Pons (tissue), 1 donor: ENCODE measurements around the gene SIK3.

Experiments used
- DNase-seq: peaks from one replicate; pipeline ENCODE4 v3.0.0-alpha.2; 2016; ENCODE audit warnings: low spot score

Gene SIK3

DNA sequence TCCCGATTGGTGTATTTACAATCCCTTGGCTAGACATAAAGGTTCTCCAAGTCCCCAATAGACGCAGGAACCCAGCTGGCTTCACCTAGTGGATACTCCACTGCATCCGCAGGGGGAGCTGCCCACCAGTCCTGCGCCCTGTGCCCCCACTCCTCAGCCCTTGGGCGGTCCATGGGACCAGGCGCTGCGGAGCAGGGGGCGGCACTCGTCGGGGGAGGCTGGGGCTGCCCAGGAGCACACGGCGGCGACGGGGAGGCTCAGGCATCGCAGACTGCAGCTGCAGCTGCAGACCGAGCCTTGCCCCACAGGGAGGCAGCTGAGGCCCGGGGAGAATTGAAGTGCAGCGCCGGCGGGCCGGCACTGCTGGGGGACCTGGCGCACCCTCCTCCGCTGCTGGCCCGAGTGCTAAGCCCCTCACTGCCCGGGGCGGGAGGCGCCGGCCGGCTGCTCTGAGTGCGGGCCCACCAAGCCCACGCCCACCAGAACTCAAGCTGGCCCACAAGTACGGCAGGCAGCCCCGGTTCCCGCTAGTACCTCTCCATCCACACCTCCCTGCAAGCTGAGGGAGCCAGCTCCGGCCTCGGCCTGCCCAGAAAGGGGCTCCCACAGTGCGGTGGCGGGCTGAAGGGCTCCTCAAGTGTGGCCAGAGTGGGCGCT is 12.2 kb upstream of the SIK3 start:
- no peak for DNase-seq

DNA sequence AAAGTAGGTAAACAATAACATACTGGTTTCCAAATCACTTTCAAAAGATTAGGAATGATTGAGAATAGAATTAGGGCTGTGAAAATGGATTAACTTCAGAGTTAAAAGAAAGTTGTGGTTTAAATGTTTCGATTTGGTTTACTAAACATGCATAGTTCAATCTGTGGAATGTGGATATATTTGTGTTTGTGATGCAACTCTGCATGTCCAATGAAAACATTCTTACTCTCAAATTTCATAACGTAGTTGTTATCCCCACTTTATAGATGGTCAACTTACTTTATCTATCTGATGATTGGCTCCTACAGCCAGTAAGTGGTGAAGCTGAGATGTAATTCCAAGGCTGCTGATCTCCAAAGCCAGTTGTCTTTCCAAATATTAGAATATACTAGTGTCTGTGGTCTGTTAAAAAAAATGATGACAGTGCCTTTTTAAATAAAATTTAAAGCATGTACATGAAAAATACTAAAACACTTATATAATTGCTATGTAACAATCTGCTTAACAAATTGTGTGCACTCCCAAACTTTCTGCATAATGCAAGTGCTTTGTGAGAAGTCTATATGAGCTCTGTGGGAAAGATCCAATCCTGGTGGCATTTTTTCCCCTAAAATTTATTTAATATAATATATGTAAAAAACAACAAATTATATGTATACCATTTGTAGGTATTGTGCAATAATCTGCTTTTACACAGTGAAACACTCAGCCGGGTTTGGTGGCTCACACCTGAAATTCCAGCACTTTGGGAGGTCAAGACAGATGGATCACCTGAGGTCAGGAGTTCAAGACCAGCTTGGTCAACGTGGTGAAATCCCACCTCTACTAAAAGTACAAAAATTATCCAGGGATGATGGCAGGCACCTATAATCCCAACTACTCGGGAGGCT is 9.7 kb upstream of the SIK3 start:
- no peak for DNase-seq

DNA sequence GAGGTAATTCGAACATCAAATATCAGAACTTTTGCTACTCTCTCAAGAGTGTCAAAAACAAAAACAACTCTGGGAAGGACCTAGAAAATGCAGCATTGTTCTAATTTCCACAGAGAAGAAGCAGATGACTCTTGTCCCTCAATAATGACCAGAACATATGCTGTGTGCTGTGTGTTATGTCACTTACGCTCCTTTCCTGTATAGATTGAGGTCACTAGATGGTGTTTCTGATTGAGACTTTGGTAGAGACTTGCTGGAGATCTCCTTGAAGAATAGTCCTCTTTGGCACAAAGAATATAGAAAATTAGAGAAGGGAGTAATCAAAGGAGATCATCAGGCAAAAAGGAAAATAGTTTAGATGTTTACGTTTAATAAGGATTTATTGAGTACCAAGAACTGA is 2.3 kb upstream of the SIK3 start:
- DNase-seq: no peak

DNA sequence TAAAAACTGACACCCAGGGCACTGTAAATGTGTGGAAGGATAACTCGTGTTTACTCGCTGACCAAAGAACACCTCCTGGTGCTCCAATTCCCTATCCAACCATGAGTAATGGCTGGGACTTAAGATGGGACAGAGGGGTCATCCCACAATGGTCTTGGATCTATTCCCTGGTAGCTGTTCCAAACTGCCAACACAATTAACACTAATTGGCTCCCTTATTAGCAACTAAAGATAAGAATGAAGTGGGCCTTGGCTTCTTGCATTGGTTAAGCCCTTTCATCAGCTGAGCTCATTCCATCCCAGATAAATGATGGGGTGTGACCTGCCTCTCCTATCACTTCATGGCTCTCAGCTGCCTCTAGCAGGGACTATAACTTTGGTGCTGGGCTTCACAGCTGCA is 1.5 kb upstream of the SIK3 start:
- no peak for DNase-seq

DNA sequence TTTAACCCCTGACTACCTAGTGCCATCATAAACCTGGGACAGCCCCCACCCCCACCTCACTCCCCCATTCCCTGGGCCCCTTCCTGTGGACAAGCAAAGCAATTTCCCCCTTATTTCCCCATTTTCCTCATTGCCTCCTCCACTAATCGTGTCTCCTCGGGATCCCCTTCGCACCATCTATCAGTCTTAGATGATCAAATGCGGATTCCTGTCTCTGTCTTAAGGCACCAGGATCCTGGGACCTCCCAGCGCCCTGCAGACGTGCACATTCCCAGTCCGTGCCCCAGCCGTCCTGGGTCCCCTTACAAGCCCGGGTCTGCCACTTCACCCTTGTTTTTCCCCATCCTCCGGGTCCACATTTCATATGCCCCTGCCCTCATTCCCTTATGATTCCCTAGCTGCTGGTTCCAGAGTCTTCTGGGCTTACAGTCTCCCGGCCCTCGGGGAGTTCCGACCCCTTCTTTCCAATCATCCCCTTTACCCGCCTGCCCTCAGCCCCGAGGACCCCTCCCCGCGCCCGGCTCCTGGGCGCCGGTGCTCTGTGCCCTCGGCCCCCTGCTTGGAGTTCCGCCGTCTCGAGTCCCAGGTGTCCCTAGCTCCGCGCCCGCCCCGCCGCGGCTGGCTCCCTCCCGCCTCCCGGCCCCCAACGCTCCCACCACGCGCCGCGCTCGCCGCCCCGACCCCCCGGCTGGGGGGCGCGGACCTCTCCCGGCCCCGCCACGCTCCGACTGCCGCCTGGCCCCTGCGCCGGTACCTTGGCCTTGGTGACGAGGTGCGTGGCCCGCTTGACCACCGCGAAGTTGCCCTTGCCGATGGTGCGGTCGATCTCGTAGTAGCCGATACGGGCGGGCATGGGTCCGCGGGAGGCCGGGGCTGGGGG is 599 bp downstream of the SIK3 start:
- DNase-seq: no peak

DNA sequence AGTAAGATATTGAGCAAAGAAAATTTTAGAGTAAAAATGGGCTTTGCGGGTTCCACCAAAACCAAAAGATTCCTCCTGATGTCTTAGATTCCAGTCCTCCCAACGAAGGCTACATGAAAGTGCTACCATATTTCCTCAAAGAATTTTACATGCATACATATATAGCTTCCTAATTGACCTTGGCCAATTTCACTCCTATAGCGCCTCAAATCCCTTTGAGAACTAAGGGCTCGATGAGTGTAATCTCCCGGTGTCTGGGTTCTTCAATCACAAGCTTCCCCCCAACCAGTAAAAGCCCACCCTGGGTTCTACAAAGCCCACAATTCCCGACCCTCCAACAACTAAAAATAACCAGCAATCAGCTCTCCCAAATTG is 1.2 kb downstream of the SIK3 start:
- peak; percentile 63 for DNase-seq

DNA sequence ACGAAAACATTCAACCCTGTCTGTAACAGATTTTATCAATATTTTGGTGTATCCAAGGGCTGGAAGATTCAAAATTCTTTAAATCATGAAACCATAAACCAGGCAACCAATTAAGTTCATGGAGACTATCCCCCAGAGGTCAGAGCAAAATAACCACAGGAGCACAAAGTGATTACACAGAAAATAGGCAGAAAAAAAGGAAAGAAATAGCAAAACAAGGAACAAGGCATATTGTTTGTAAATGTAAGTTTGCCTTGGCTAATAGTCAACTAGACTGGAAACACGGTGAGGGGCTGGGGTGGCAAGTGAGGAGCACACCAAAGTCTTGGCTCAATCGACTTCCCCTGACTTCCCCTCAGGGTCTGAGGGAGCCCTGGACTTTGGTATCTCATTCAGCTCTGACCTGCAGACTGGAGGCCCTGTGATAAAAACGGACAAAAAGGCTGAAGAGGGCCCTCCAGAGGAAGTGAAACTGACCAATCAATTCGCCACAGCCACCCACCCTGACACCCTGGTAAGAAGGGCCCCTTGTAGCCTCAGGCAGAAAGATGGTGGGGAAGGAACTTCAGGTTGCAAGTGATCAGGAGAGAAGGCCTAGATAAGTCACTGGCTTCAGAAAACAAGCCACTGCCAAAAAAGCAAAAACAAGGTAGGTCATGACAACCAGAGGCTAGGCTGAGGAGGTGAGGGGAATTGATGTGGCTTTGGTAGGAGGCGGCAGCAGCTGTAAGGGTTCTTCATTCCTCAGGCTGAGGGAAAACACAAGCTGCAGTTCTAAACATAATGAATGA is 1.8 kb downstream of the SIK3 start:
- DNase-seq: peak; percentile 94

DNA sequence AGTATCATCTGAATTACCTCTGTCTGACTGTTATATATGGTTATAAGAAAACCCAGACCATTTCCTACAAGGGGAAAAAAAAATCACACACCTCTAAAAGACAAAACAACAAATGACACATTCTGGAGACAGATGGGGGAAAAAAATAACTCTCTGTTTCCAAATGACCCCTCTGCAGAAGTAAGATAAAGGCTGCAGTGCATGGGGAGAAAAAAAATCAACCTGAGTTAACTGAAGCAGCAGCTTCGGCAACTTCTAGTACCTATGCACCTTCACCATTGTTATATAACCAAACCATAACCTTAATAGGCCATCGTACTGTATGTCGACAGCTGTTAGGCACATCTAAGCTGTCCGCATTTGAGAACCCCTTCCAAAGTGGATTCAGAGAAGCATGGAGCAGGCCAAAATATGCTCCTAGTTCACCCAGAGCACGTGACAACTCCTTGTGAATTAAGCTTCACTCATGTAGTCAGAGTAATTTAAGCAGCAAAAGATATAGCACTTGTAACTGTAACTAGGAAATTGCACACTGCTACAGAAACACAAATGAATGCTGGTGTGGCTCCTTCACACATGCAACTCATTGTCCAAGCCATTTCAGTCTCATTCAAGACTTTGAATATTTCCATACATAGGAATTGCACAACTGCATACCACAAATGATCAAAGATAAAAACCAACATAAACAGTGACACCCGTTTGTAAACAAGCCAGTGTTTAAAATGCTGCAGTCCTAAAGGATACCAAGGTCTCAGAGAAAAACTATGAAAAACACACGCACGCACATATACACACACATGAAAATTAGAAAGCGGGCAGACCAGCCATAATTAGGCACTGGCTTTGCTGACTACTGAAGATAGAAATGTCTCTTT is 2.7 kb downstream of the SIK3 start:
- peak; percentile 69 for DNase-seq

DNA sequence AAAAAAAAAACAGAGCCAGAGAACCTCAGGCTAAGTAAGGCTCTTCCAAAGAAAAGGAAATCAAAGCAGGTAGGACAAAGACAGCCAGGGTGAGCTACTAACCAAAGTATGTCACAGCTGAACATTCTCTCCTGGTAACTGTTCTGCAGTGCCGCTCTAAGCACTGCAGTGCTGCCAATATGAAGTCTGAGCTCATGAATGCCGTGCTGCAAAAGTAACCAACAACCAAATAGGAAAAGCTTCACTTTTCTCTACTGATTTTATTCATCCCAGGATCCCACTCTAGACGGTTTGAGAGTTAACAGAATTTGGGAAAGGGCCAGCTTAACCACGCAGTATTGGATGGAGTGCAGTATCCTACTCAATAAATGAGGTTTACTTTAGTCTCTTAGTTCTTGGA is 3.5 kb downstream of the SIK3 start:
- peak; percentile 76 for DNase-seq

DNA sequence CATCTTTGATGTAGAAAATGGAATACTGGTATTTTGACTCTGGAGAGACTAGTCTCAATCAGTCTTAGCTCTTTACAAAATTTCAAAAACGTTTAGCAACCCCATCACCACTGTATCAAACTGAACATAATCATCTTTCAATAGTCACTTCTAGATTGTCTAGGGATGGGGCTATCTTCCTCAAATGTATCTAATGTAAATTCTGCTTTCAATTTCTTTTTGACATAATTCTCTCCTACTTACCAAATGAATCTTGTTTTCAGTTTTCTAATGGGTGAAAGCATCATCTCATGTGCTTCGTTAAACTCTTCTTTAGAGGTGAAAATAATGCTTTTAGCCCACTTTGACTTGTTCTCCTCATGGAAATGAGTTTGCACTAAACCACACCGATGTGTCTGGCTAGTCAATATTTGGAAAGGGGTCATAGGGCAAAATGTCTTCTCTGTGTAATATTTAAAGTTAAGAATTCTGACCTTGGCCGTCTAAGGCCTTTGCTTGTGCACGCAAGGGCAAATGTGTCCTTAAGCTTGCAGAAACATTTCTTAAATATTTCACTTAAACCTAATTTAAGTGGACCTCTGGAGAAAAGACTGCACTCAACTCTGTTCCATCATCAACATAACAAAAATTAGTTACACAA is 5.2 kb downstream of the SIK3 start:
- DNase-seq: no peak

DNA sequence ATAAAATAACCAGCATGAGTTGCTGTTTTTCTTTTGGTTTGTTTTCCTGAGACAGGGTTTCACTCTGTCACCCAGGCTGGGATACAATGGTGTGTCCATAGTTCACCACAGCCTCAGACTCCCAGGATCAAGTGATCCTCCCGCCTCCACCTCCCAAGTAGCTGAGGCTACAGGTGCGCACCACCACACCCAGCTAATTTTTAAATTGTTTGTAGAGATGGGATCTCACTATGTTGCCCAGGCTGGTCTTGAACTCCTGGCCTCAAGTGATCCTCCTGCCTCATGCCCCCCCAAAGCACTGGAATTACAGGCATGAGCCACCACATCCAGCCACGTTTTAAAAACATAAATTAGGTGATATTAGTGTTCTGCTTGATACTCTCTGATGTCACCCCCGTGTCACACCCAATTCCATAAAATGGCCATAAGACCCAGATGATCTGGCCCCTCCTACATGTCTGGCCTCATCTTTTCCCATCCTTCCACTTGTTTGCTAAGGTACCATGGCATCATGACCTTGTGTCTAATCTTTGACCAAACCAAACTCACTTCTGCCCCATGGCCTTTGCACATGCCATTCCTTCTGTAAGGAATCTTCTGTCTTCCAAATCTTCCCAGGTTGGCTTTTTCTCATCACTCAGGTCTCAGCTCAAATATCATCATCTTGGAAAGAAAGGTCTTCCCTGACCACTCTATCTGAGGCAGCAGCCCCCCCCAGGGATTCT is 6.3 kb downstream of the SIK3 start:
- no peak for DNase-seq

DNA sequence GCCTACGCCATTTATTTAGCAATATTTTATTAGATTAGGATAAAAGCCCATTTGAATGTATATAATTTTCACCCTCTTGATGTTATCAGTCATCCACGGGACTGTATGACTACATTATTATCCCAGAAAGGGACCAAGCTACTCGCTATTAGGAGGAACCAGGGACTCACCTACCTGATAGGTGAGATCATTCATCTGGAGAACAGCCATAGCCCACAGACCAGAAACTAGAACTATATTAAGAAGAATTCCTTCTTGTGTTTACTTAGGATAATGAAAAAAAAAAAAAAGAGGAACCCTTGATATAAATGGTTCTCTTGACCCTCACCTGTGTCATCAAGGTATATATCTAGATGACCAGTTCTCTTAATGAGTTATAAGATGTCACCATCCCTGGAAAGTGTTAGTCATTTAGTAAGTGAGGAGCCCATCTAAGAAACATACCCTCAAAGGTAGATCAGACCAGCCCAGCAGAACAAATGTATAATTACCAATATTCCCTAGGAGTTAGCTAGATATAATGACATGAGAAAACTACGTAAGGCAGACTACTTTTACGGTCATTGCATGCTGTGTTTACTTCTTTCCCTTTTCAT is 8.0 kb downstream of the SIK3 start:
- DNase-seq: no peak

DNA sequence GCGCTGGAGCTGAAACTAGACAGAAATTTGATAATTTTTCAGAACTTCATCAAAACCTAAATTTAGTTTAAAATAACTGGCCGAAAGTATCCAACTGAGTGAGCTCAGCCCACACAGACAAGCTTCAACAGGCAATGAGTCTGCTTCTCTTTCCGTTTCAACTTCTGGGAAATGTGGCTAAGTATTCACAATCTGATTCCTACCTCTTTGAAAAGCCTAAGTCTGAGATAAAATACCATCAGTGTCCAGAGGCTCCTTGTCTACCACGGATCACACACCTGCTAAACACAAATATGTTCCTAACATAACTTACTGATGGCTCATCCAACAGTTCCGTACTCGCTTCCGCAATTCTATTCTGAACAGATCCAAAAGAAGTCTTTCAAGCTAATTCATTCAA is 8.5 kb downstream of the SIK3 start:
- DNase-seq: no peak

DNA sequence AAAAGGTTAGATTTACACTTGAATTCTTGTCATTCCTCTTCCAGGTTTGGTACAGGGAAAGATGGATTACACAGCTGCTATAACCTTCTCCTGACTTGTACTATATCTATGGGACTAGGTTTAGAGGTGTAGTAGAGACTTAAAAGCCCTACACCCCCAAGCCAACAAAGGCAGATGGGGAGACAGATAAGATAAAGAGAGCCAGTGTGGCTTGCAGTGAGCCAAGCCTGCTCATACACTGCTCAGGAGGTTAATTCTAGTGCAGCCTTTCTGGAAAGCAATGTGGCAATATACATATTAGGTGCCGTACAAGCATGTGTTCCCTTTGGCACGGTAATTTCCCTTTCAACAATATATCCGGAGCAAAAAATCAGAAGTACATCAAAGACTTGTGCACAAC is 10.8 kb downstream of the SIK3 start:
- DNase-seq: no peak

DNA sequence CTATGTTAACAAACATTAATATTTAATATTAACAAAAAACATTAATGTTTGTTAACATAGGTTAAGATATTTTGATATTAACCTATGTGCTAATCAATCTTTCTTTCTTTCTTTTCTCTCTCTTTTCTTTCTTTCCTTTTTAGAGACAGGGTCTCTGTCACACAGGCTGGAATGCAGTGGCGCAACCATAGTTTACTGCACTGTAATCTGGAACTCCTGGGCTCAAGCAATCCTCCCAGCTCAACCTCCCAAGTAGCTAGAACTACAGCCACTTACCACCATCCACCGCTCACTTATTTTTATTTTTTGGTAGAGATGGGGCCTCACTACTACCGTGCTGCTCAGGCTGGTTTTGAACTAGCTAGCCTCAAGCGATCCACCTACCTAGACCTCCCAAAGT is 13.2 kb downstream of the SIK3 start:
- no peak for DNase-seq

DNA sequence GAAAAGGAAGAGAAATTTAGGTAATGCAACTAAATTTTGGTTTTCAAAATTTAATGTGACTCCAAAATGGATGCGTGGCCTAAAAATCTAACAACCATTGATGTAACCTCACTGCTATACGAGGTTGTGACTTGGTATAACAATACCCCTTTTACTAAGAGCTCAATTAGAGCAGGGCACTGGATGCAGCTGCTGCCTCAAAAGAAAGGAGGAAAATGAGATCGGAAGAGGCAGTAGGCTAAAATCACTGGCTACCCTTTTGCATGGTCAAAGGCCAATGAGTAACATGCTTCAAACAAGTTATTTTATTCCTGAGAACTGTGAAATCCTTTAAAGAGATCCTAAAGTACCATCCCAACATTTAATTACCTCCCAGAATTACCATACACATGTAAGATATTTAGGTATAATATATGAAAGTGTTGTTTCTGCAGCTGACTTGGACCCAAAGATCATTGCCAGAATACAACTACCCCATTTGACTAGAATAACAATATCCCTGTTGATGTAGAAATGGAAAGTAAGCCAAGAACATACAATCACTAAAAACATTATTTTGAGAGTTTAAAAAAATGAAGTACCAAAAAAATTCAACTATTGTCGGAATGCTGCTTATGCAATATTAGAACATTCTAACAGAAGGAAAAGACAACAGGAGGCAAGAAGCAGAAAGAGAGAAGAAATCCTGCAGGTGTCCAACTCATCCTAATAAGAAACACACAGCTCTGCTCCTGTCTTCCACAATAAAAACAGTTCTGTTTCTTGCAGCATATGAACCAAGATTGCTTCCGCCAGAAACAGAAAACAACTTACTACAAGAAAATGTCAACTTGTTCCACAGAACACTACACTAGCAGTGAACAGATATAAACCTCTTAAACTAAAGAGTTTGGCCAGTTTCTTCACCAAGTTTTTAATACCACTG is 15.0 kb downstream of the SIK3 start:
- peak; percentile 93 for DNase-seq

DNA sequence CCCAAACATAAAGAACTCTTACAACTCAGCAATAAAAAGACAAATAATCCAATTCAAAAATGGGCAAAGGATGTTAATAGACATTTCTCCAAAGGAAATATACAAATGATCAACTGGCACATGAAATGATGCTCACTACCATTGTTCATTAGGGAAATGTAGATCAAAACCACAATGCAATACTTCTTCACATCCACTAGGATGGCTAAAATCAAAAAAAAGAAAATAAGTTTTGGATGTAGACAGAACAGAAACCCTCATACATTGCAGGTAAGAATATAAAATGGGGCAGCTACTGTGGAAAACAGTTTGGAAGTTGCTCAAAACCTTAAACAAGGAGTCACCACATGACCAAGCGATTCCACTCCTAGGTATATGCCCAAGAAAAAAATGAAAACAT is 16.3 kb downstream of the SIK3 start:
- no peak for DNase-seq

DNA sequence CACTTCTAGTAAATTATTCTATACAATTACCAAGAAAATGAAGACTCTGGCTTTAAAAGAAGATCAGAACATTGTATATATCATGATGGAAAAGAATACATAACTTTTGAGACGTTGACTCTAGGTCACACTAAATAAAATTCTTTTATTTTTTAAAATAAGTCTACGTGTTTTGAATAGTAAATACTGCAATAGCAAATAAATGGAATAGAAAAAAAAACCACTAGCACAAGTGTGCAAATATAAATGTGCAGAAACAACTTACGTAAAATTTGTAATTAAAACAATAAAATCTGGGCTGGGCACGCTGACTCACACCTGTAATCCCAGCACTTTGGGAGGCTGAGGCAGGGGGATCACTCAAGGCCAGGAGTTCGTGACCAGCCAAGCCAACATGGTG is 17.9 kb downstream of the SIK3 start:
- DNase-seq: no peak
